Panc1 (cell line): ENCODE results near the gene KRT6C.

Experiments used
- CTCF ChIP-seq: fragments of 450-650 bp; IDR thresholded peaks from 2 replicates; pipeline ENCODE4 v1.5.1; 2017; ENCODE audit warnings: mild to moderate bottlenecking
- POLR2AphosphoS5 ChIP-seq: IDR thresholded peaks from 2 replicates; pipeline ENCODE4 v1.6.1; 2012; ENCODE audit warnings: mild to moderate bottlenecking, low read depth, low read length, moderate library complexity
- REST ChIP-seq, 2 experiments: IDR thresholded peaks; 2 replicates each; pipeline ENCODE4 v1.6.1; 2011 to 2012; ENCODE audit warnings: low read depth in 2 of 2, control low read depth in 1 of 2, low read length in 1 of 2, mild to moderate bottlenecking in 1 of 2, moderate library complexity in 1 of 2; ENCODE audit not compliant: insufficient read depth in 1 of 2
- SIN3A ChIP-seq: IDR thresholded peaks from 2 replicates; pipeline ENCODE4 v1.6.1; 2012; ENCODE audit warnings: low read depth, mild to moderate bottlenecking, low read length, moderate library complexity, borderline replicate concordance; ENCODE audit not compliant: insufficient read depth
- TCF7L2 ChIP-seq: IDR thresholded peaks from 2 replicates; pipeline ENCODE4 v1.6.1; 2011; ENCODE audit warnings: mild to moderate bottlenecking, low read depth, low read length, inconsistent platforms

GRCh38 chr12:52496590-52497071 is 23.0 kb upstream of the KRT6C start:
- TF ChIP-seq CTCF, result no peak
- no peak for TF ChIP-seq POLR2AphosphoS5
- TF ChIP-seq REST (IDR thresholded peaks at IDR 0.05; ENCODE audit: insufficient read depth in 1 of 2, low read depth in 2 of 2, low read length in 1 of 2), result no peak
- no peak for TF ChIP-seq SIN3A
- no peak for TF ChIP-seq TCF7L2
